ENCODE data around the gene SUDS3. TPM values are rescaled to one million over a fixed set of nuclear protein-coding genes. Genes with fewer than 3 reads are reported as not detected.

Gene SUDS3
- total RNA-seq, 1 donor from 2014 or later: 8.0 TPM

DNA sequence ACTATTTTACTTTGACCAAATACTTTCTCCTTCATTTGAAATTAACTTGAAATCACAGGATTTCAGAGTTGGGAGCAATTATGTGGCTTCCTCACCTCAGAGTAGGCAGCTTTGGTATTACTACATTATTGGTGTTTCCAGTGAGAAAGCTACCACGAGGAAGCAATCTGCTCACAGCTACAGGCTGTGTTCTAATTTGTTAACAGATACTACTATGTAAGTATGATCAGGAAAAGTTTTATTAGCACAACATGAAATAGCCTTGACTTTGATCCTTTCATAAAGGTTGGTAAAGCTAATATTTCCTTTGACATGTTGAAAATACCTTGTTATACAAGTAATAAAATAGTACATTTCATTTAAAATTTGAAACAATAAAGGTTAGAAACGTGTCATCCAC lies 34.3 kb upstream of the SUDS3 start:
- DNase-seq (ENCODE audit: low spot score in 2 of 2): no peak
- no peaks in the 10 kb centered on the region for H3K36me3 ChIP-seq
- H3K27me3 ChIP-seq: no peaks in the 10 kb centered on the region
- H3K4me3 ChIP-seq: no peak overlapping the region
- H3K4me1 ChIP-seq: no peaks in the 10 kb centered on the region
- H3K27ac ChIP-seq: no peak overlapping the region
- intact Hi-C loops (cut with DNase I): no loop called here
- no peaks in the 10 kb centered on the region for H3K9me3 ChIP-seq
- TF ChIP-seq, protein P1, sequence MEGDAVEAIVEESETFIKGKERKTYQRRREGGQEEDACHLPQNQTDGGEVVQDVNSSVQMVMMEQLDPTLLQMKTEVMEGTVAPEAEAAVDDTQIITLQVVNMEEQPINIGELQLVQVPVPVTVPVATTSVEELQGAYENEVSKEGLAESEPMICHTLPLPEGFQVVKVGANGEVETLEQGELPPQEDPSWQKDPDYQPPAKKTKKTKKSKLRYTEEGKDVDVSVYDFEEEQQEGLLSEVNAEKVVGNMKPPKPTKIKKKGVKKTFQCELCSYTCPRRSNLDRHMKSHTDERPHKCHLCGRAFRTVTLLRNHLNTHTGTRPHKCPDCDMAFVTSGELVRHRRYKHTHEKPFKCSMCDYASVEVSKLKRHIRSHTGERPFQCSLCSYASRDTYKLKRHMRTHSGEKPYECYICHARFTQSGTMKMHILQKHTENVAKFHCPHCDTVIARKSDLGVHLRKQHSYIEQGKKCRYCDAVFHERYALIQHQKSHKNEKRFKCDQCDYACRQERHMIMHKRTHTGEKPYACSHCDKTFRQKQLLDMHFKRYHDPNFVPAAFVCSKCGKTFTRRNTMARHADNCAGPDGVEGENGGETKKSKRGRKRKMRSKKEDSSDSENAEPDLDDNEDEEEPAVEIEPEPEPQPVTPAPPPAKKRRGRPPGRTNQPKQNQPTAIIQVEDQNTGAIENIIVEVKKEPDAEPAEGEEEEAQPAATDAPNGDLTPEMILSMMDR (IDR thresholded peaks at IDR 0.05): no peak

GRCh38 chr12:118344829-118345228 lies 31.5 kb upstream of the SUDS3 start:
- no peak for DNase-seq (ENCODE audit: low spot score in 2 of 2)
- no peak overlapping the region for H3K27ac ChIP-seq
- no peak overlapping the region for H3K4me3 ChIP-seq
- H3K9me3 ChIP-seq: no peaks in the 10 kb centered on the region
- no peaks in the 10 kb centered on the region for H3K27me3 ChIP-seq
- H3K4me1 ChIP-seq: no peaks in the 10 kb centered on the region
- H3K36me3 ChIP-seq: no peaks in the 10 kb centered on the region
- TF ChIP-seq, protein P1 (IDR thresholded peaks at IDR 0.05): no peak
- intact Hi-C loops (cut with DNase I): no loop called here

GRCh38 chr12:118345355-118345754 lies 31.0 kb upstream of the SUDS3 start:
- no peak overlapping the region for H3K4me3 ChIP-seq
- H3K27me3 ChIP-seq: no peaks in the 10 kb centered on the region
- no peaks in the 10 kb centered on the region for H3K9me3 ChIP-seq
- no peak for DNase-seq (ENCODE audit: low spot score in 2 of 2)
- H3K27ac ChIP-seq: no peak overlapping the region
- H3K36me3 ChIP-seq: no peaks in the 10 kb centered on the region
- intact Hi-C loops (cut with DNase I): no loop called here
- no peaks in the 10 kb centered on the region for H3K4me1 ChIP-seq
- TF ChIP-seq, protein P1 (IDR thresholded peaks at IDR 0.05): no peak

- intact Hi-C loops (cut with DNase I): no loop called here
- H3K27me3 ChIP-seq: no peaks in the 10 kb centered on the region
- no peak overlapping the region for H3K4me3 ChIP-seq
- DNase-seq (ENCODE audit: low spot score in 2 of 2): no peak
- no peaks in the 10 kb centered on the region for H3K36me3 ChIP-seq
- H3K9me3 ChIP-seq: no peaks in the 10 kb centered on the region
- H3K4me1 ChIP-seq: no peaks in the 10 kb centered on the region
- H3K27ac ChIP-seq: no peak overlapping the region
- TF ChIP-seq, protein P1 (IDR thresholded peaks at IDR 0.05): no peak
Measured at GRCh38 chr12:118346895-118347294, 29.5 kb upstream of the SUDS3 start.

GRCh38 chr12:118347916-118348315 lies 28.4 kb upstream of the SUDS3 start:
- Histone ChIP-seq H3K9me3 (no peaks in the 10 kb centered on the region), H3K27ac (no peak overlapping the region), H3K36me3 (no peaks in the 10 kb centered on the region), H3K4me1 (no peaks in the 10 kb centered on the region), H3K27me3 (no peaks in the 10 kb centered on the region), H3K4me3 (no peak overlapping the region)
- no peak for DNase-seq (ENCODE audit: low spot score in 2 of 2)
- TF ChIP-seq, protein P1 (IDR thresholded peaks at IDR 0.05): no peak
- intact Hi-C loops (cut with DNase I): no loop called here

DNA sequence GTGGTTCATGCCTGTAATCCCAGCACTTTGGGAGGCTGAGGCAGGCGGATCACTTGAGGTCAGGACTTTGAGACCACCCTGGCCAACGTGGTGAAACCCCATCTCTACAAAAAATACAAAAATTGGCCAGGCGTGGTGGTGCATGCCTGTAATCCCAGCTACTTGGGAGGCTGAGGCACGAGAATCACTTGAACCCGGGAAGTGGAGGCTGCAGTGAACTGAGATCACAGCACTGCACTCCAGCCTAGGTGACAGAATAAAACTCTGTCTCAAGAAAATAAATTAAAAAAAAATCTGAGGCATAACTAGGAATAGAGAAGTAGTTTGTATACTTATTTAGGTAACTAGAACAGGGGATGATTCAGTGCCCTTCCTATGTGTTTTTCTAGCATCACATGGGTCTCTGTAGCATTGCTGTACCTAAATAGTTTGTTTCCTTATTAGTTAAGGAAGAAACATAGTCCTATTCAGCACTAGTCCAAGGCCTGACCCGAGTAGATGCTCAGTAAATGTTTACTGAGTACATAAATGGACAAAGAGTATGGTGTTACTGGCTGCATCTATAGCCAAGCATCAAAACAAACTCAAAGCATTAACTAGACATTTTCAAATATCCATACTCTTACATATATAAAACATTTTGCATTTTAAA lies 25.3 kb upstream of the SUDS3 start:
- DNase-seq (ENCODE audit: low spot score in 2 of 2): no peak
- H3K27me3 ChIP-seq: no peaks in the 10 kb centered on the region
- no peak overlapping the region for H3K27ac ChIP-seq
- no peaks in the 10 kb centered on the region for H3K4me1 ChIP-seq
- H3K9me3 ChIP-seq: no peaks in the 10 kb centered on the region
- TF ChIP-seq, protein P1 (IDR thresholded peaks at IDR 0.05): no peak
- no peak overlapping the region for H3K4me3 ChIP-seq
- no peaks in the 10 kb centered on the region for H3K36me3 ChIP-seq
- intact Hi-C loops (cut with DNase I): no loop called here
